ENCODE data around the gene PTPN14.

DNA sequence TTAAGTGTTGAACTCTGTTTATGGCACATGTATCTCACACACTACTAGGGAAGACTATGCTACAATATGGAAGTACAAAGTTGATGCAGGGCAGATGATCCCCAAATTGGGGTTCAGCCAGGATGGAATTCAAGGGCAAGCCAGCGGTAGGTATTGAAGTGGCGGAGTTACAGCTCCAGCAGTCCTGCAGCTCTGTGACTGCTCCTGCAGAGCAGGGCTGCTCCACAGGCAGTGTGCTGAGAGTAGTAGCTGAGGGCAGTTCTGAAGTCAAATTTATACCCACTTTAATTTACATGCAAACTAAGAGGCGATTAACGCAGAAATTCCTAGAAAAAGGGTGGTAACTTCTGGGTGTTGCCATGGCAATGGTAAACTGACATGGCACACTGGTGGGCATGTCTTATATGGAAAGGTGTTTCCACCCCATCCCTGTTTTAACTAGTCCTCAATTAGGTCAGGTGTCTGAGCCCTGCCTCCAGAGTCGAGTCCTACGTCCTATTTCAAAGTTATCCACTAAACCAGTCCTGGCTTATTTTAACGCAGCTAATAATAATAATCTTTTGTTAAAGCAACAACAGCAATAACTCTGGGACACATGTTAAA lies 31.0 kb upstream of the PTPN14 start:
- TF ChIP-seq, protein P1, sequence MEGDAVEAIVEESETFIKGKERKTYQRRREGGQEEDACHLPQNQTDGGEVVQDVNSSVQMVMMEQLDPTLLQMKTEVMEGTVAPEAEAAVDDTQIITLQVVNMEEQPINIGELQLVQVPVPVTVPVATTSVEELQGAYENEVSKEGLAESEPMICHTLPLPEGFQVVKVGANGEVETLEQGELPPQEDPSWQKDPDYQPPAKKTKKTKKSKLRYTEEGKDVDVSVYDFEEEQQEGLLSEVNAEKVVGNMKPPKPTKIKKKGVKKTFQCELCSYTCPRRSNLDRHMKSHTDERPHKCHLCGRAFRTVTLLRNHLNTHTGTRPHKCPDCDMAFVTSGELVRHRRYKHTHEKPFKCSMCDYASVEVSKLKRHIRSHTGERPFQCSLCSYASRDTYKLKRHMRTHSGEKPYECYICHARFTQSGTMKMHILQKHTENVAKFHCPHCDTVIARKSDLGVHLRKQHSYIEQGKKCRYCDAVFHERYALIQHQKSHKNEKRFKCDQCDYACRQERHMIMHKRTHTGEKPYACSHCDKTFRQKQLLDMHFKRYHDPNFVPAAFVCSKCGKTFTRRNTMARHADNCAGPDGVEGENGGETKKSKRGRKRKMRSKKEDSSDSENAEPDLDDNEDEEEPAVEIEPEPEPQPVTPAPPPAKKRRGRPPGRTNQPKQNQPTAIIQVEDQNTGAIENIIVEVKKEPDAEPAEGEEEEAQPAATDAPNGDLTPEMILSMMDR (IDR thresholded peaks at IDR 0.05; ENCODE audit: insufficient read depth, low read length), result no peak
- TF ChIP-seq GABPA (IDR thresholded peaks at IDR 0.05; ENCODE audit: low read depth) (no peak), POLR2AphosphoS5 (IDR thresholded peaks at IDR 0.05; ENCODE audit: low read depth) (no peak), REST (IDR thresholded peaks at IDR 0.05; ENCODE audit: insufficient replicate concordance, low read depth) (no peak)
